ENCODE measurements around the gene RABEP1.

DNA sequence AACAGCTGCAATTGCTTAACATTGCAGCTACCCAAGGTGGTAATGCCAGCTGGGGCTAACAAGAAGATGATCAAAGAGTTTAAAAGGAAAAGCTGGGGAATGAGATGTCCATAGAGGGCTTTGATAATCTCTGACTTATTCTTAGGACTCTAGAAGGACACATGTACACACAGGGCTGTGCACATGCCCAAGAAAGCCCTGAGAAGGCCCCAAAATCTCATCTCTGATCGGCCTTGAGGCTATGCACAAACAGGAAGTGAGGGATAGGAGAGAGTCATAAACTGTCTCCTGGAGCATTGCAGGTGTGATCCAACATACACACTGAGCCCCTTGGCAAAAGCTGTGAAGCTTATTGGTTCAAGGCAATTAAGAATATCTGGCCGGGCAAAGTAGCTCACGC, 17.2 kb upstream of the RABEP1 start:
- TF ChIP-seq, protein P1, sequence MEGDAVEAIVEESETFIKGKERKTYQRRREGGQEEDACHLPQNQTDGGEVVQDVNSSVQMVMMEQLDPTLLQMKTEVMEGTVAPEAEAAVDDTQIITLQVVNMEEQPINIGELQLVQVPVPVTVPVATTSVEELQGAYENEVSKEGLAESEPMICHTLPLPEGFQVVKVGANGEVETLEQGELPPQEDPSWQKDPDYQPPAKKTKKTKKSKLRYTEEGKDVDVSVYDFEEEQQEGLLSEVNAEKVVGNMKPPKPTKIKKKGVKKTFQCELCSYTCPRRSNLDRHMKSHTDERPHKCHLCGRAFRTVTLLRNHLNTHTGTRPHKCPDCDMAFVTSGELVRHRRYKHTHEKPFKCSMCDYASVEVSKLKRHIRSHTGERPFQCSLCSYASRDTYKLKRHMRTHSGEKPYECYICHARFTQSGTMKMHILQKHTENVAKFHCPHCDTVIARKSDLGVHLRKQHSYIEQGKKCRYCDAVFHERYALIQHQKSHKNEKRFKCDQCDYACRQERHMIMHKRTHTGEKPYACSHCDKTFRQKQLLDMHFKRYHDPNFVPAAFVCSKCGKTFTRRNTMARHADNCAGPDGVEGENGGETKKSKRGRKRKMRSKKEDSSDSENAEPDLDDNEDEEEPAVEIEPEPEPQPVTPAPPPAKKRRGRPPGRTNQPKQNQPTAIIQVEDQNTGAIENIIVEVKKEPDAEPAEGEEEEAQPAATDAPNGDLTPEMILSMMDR (conservative IDR thresholded peaks at IDR 0.05; ENCODE audit: low read depth, low read length), result no peak
- no peak for TF ChIP-seq EZH2 (IDR thresholded peaks at IDR 0.05; ENCODE audit: borderline replicate concordance, low read depth, low read length, poor library complexity, severe bottlenecking)

All from A673 (cell line).